ENCODE measurements around the gene PPP2R2D. TPM values are rescaled to one million over a fixed set of nuclear protein-coding genes. Genes with fewer than 3 reads are reported as not detected.

Gene PPP2R2D
- total RNA-seq, 1 experiment from 2014 or later = 41.0 TPM

DNA sequence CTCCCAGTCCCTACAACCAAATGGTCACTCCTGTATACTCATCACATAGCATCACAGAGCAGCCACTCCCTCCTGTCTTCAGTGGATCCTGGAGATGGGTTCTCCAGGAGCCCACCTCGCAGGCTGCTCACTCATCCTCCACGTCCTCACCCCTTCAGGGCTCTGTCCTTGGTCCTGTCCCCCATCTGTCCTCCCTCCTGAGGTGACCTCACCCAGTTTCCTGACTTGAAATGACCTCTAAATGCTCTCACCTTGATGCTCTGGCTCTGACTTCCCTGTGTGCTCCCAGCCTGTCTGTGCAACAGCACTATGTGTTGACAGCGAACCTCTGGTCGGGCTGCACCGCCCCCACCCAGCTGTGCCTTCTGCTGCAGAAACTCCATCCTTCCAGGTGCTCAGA is 2.1 kb upstream of the PPP2R2D start:
- no peak for ATAC-seq
- no peaks in the 10 kb centered on the region for H3K36me3 ChIP-seq (ENCODE audit: control insufficient read depth, insufficient read depth, low read length)
- intact Hi-C loops (cut with micrococcal nuclease; ENCODE audit: unreplicated experiment) (no loop called here), in situ Hi-C loops (cut with HindIII; ENCODE audit: low pct_unique_long_range_greater_than_20kb, low sequenced_read_pairs) (no loop called here)
- H3K4me3 ChIP-seq (ENCODE audit: low read depth in 2 of 2, low read length in 2 of 2) = no peak overlapping the region
- CTCF ChIA-PET = no interaction called here
- no peak overlapping the region for H3K27ac ChIP-seq (ENCODE audit: low read length)
- H3K4me1 ChIP-seq (ENCODE audit: control insufficient read depth, insufficient read depth, low read length) = peaks cover 19% of the 10 kb centered on the region
- POLR2A ChIA-PET = no interaction called here
- no peak for TF ChIP-seq CTCF (IDR thresholded peaks at IDR 0.05)
- TF ChIP-seq, protein P1, sequence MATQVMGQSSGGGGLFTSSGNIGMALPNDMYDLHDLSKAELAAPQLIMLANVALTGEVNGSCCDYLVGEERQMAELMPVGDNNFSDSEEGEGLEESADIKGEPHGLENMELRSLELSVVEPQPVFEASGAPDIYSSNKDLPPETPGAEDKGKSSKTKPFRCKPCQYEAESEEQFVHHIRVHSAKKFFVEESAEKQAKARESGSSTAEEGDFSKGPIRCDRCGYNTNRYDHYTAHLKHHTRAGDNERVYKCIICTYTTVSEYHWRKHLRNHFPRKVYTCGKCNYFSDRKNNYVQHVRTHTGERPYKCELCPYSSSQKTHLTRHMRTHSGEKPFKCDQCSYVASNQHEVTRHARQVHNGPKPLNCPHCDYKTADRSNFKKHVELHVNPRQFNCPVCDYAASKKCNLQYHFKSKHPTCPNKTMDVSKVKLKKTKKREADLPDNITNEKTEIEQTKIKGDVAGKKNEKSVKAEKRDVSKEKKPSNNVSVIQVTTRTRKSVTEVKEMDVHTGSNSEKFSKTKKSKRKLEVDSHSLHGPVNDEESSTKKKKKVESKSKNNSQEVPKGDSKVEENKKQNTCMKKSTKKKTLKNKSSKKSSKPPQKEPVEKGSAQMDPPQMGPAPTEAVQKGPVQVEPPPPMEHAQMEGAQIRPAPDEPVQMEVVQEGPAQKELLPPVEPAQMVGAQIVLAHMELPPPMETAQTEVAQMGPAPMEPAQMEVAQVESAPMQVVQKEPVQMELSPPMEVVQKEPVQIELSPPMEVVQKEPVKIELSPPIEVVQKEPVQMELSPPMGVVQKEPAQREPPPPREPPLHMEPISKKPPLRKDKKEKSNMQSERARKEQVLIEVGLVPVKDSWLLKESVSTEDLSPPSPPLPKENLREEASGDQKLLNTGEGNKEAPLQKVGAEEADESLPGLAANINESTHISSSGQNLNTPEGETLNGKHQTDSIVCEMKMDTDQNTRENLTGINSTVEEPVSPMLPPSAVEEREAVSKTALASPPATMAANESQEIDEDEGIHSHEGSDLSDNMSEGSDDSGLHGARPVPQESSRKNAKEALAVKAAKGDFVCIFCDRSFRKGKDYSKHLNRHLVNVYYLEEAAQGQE (IDR thresholded peaks at IDR 0.05; ENCODE audit: insufficient read depth in 1 of 2, low read depth in 2 of 2, low read length in 1 of 2) = peak; percentile 50 to 73
- TF ChIP-seq SIN3A (IDR thresholded peaks at IDR 0.05; ENCODE audit: borderline replicate concordance, insufficient read depth, low read depth, low read length) = no peak
- no peak for TF ChIP-seq TCF7L2 (IDR thresholded peaks at IDR 0.05; ENCODE audit: low read depth, low read length)
- TF ChIP-seq POLR2AphosphoS5 (IDR thresholded peaks at IDR 0.05; ENCODE audit: low read depth, low read length) = no peak
- peaks cover 4% of the 10 kb centered on the region; the same call in 1 of the 2 replicates for H3K27me3 ChIP-seq (ENCODE audit: control insufficient read depth, insufficient read depth, low read length)
- DNase-seq (ENCODE audit: low read depth, low spot score) = no peak
- no TSS peak for BruUV-seq (replicated peaks)
- no peaks in the 10 kb centered on the region for H3K9me3 ChIP-seq (ENCODE audit: control insufficient read depth, insufficient read depth, low read depth, low read length)

DNA sequence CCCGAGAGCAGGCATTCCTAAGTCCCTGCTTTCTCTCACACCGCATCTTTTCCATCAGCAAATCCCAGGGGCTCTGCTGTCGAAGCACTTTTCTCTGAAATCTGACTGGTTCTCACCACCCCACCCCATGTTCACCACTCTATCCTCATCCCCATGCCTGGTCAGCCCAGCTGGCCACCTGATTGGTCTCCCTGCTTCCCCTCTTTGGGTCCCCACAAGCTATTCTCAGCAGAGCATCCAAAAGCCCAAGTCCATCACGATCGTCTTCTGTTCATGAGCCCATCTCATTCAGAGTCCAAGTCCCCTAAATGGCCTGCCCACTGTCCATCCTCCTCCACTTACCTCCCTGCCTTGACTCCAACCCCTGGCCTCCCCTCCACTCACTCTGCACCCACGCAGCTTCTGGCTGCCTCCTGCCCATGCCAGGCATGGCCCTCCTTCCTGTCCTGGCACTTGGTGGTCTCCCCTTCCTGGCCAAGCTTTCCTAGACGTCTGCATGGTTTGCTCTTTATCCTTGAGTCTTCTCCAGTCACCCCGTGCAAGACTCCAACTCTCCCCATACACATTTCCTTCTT is 1.6 kb upstream of the PPP2R2D start:
- in situ Hi-C loops (cut with HindIII; ENCODE audit: low pct_unique_long_range_greater_than_20kb, low sequenced_read_pairs) (no loop called here), intact Hi-C loops (cut with micrococcal nuclease; ENCODE audit: unreplicated experiment) (no loop called here)
- ATAC-seq (no peak), DNase-seq (ENCODE audit: low read depth, low spot score) (no peak)
- H3K36me3 ChIP-seq (ENCODE audit: control insufficient read depth, insufficient read depth, low read length) = no peaks in the 10 kb centered on the region
- ChIA-PET POLR2A (no interaction called here), CTCF (interaction anchor here (1.3 to 1.5 kb wide), 3 partner anchors 8 to 124 kb away, joined by 4 to 14 read pairs (median 4); no protein-coding TSS in a partner anchor)
- H3K4me3 ChIP-seq (ENCODE audit: low read depth in 2 of 2, low read length in 2 of 2) = no peak overlapping the region
- TF ChIP-seq, protein P1 (IDR thresholded peaks at IDR 0.05; ENCODE audit: insufficient read depth in 1 of 2, low read depth in 2 of 2, low read length in 1 of 2) = no peak; a peak in 1 of 4 replicates
- TF ChIP-seq POLR2AphosphoS5 (IDR thresholded peaks at IDR 0.05; ENCODE audit: low read depth, low read length) (no peak), CTCF (IDR thresholded peaks at IDR 0.05) (no peak), SIN3A (IDR thresholded peaks at IDR 0.05; ENCODE audit: borderline replicate concordance, insufficient read depth, low read depth, low read length) (no peak), TCF7L2 (IDR thresholded peaks at IDR 0.05; ENCODE audit: low read depth, low read length) (no peak)
- H3K9me3 ChIP-seq (ENCODE audit: control insufficient read depth, insufficient read depth, low read depth, low read length) = no peaks in the 10 kb centered on the region
- peaks cover 20% of the 10 kb centered on the region for H3K4me1 ChIP-seq (ENCODE audit: control insufficient read depth, insufficient read depth, low read length)
- peaks cover 4% of the 10 kb centered on the region; the same call in 1 of the 2 replicates for H3K27me3 ChIP-seq (ENCODE audit: control insufficient read depth, insufficient read depth, low read length)
- H3K27ac ChIP-seq (ENCODE audit: low read length) = no peak overlapping the region
- no TSS peak for BruUV-seq (replicated peaks)
